K562 (cell line): ENCODE measurements around the gene PSPH. TPM values are rescaled to one million over a fixed set of nuclear protein-coding genes. Genes with fewer than 3 reads are reported as not detected.
A peak's percentile ranks its signal among the peaks of the same experiment; 100 is the strongest.

ENCODE experiments used
- CEBPB ChIP-seq: fragments of 450-650 bp; IDR thresholded peaks from 2 replicates; pipeline ENCODE4 v1.6.1; 2016; ENCODE audit warnings: missing genetic modification characterization, missing compliant biosample characterization
- EP300 ChIP-seq: IDR thresholded peaks from 2 replicates; pipeline ENCODE4 v1.6.1; 2012; ENCODE audit warnings: low read length, improper control_type of control experiment
- FOXJ3 ChIP-seq: sonication (generic); formaldehyde crosslinking; IDR thresholded peaks from 2 replicates; pipeline ENCODE4 v1.4.0; 2020; ENCODE audit warnings: mild to moderate bottlenecking, missing genetic modification reagents
- HDAC3 ChIP-seq: fragments of 450-650 bp; IDR thresholded peaks from 2 replicates; pipeline ENCODE4 v1.6.1; 2018; ENCODE audit warnings: borderline replicate concordance, mild to moderate bottlenecking, moderate library complexity; ENCODE audit not compliant: partially characterized antibody
- HNRNPUL1 ChIP-seq: fragments of 200-400 bp; formaldehyde crosslinking; IDR thresholded peaks from 2 replicates; pipeline ENCODE4 v1.6.1; 2017; ENCODE audit warnings: low read length
- JUND ChIP-seq, 2 experiments: IDR thresholded peaks; 2 replicates in 1 of 2; 3 replicates in 1 of 2; pipeline ENCODE4 v1.6.1; 2011; ENCODE audit warnings: borderline replicate concordance in 2 of 2, low read depth in 2 of 2, low read length in 2 of 2, improper control_type of control experiment in 1 of 2, missing biosample characterization in 1 of 2, missing genetic modification characterization in 1 of 2, missing genetic modification reagents in 1 of 2
- MEF2A ChIP-seq: IDR thresholded peaks from 2 replicates; pipeline ENCODE4 v1.6.1; 2011; ENCODE audit warnings: low read depth, mild to moderate bottlenecking, low read length, moderate library complexity; ENCODE audit not compliant: control insufficient read depth
- MNT ChIP-seq, 2 experiments: fragments of 450-650 bp; conservative IDR thresholded peaks; 2 replicates each; pipeline ENCODE4 v1.6.1; 2017; ENCODE audit warnings: mild to moderate bottlenecking in 2 of 2, moderate library complexity in 2 of 2
- MTA3 ChIP-seq: fragments of 450-650 bp; formaldehyde crosslinking; IDR thresholded peaks from 2 replicates; pipeline ENCODE4 v1.6.1; 2017; ENCODE audit warnings: mild to moderate bottlenecking, borderline replicate concordance
- NFIX ChIP-seq: fragments of 250-450 bp; sonication (Bioruptor Pico); IDR thresholded peaks from 2 replicates; pipeline ENCODE4 v1.4.0; 2020; ENCODE audit warnings: low read depth, mild to moderate bottlenecking, moderate library complexity
- NR2F6 ChIP-seq: fragments of 450-650 bp; formaldehyde crosslinking; IDR thresholded peaks from 2 replicates; pipeline ENCODE4 v1.4.0; 2020; ENCODE audit warnings: mild to moderate bottlenecking
- PCBP2 ChIP-seq: fragments of 200-400 bp; formaldehyde crosslinking; IDR thresholded peaks from 2 replicates; pipeline ENCODE4 v1.6.1; 2018; ENCODE audit warnings: low read length, low read depth, mild to moderate bottlenecking, moderate library complexity; ENCODE audit not compliant: poor library complexity, severe bottlenecking
- POLR2AphosphoS2 ChIP-seq: IDR thresholded peaks from 2 replicates; pipeline ENCODE4 v1.6.1; 2012; ENCODE audit warnings: low read length, improper control_type of control experiment
- PRPF4 ChIP-seq: fragments of 200-400 bp; formaldehyde crosslinking; IDR thresholded peaks from one replicate; pipeline ENCODE4 v1.6.1; 2017; ENCODE audit warnings: low read length, low read depth, mild to moderate bottlenecking; ENCODE audit not compliant: insufficient read depth, poor library complexity, severe bottlenecking
- PTRF ChIP-seq: fragments of 450-650 bp; IDR thresholded peaks from 2 replicates; pipeline ENCODE4 v1.6.1; 2016; ENCODE audit warnings: mild to moderate bottlenecking, missing genetic modification characterization, missing compliant biosample characterization
- RNF2 ChIP-seq: sonication (generic); IDR thresholded peaks from 2 replicates; pipeline ENCODE4 v1.6.1; 2016
- TRIM25 ChIP-seq: fragments of 450-650 bp; IDR thresholded peaks from 2 replicates; pipeline ENCODE4 v1.7.0; 2016; ENCODE audit warnings: borderline replicate concordance
- UBTF ChIP-seq, 2 experiments: IDR thresholded peaks; 2 replicates each; pipeline ENCODE4 v1.6.1; 2012; ENCODE audit warnings: improper control_type of control experiment in 2 of 2, low read depth in 2 of 2, low read length in 2 of 2, borderline replicate concordance in 1 of 2
- YY1 ChIP-seq, 3 experiments: IDR thresholded peaks; 2 replicates each; pipeline ENCODE4 v1.6.1; 2011; ENCODE audit warnings: low read length in 2 of 3, mild to moderate bottlenecking in 2 of 3, moderate library complexity in 2 of 3, borderline replicate concordance in 1 of 3, control low read depth in 1 of 3, low read depth in 1 of 3; ENCODE audit not compliant: insufficient read depth in 3 of 3, insufficient replicate concordance in 2 of 3, control insufficient read depth in 1 of 3, insufficient read length in 1 of 3; ENCODE audit errors: extremely low read depth in 1 of 3
- ZNF175 ChIP-seq: fragments of 200-800 bp; sonication (Bioruptor generic); IDR thresholded peaks from 2 replicates; pipeline ENCODE4 v1.6.1; 2016; ENCODE audit warnings: low read depth, mild to moderate bottlenecking, missing genetic modification characterization, missing compliant biosample characterization
- ZNF232 ChIP-seq: sonication (generic); formaldehyde crosslinking; IDR thresholded peaks from 2 replicates; pipeline ENCODE4 v1.8.0; 2022; ENCODE audit warnings: mild to moderate bottlenecking, missing genetic modification reagents
- polyA plus RNA-seq, 8 experiments: library from polyadenylated mRNA; depleted of rRNA in 4 of 8; stranded (reverse) in 5 of 8; unstranded in 3 of 8; fragments of >200 nt; fragmentation: Nextera tagmentation in 2 of 8; fragmentation: Illumina TruSeq in 1 of 8; extraction: Ambion mirVana in 2 of 8; extraction: Trizol in 1 of 8; gene quantifications; 2 replicates each; pipeline versions ENCODE4 v1.2.1 to v1.2.3, GENCODE V29; 2011 to 2014; ENCODE audit warnings: inconsistent platforms in 1 of 8, missing spikeins in 1 of 8
- total RNA-seq, 7 experiments: library from RNA; depleted of rRNA in 6 of 7; stranded (reverse); fragments of >200 nt in 6 of 7; fragmentation: Illumina TruSeq in 2 of 7; extraction: Trizol in 2 of 7; gene quantifications; 2 replicates each; pipeline versions ENCODE4 v1.2.1 to v1.2.3, GENCODE V29; 2011 to 2021; ENCODE audit warnings: low replicate concordance in 1 of 7

The PSPH gene
- total and polyA plus RNA-seq, 9 of the 15 experiments (the other 6 are each of a cell fraction or from before 2014, with no cell fraction given), result 6.3 to 46.8 (median 20.2) TPM

- TF ChIP-seq UBTF (IDR thresholded peaks at IDR 0.05; ENCODE audit: borderline replicate concordance in 1 of 2, low read depth in 2 of 2, low read length in 2 of 2) (peak; percentile 90 to 98; a peak in 3 of 4 replicates), MTA3 (no peak), NFIX (no peak), ZNF232 (CRISPR knock-in tag) (no peak), FOXJ3 (CRISPR knock-in tag) (no peak), HNRNPUL1 (no peak), POLR2AphosphoS2 (no peak), RNF2 (peak; percentile 26; the same call in 1 of the 2 replicates), CEBPB (tag) (peak; percentile 99), TRIM25 (no peak), MEF2A (no peak), MNT (conservative IDR thresholded peaks at IDR 0.05) (peak in 1 of 2 experiments; percentile 47; a peak in 1 of 4 replicates), EP300 (peak; percentile 35; the same call in 1 of the 2 replicates), PTRF (tag) (no peak), HDAC3 (peak; percentile 21), PCBP2 (no peak), JUND (IDR thresholded peaks at IDR 0.05; ENCODE audit: borderline replicate concordance, low read depth, low read length) (peak; percentile 83), JUND (tag; IDR thresholded peaks at IDR 0.05; ENCODE audit: borderline replicate concordance, low read depth, low read length) (peak; percentile 17; the same call in 2 of the 3 replicates), YY1 (IDR thresholded peaks at IDR 0.05; ENCODE audit: borderline replicate concordance in 1 of 3, control insufficient read depth in 1 of 3, extremely low read depth in 1 of 3, insufficient read depth in 3 of 3, insufficient read length in 1 of 3, insufficient replicate concordance in 2 of 3, low read depth in 1 of 3, low read length in 2 of 3) (no peak), ZNF175 (CRISPR knock-in tag) (no peak), PRPF4 (no peak), NR2F6 (no peak)
Measured at GRCh38 chr7:56033671-56034432, 17.4 kb downstream of the PSPH start (continued).
